Measurements from ENCODE around the gene FAM222A.

The FAM222A gene

GRCh38 chr12:109732321-109733305 is 19.0 kb downstream of the FAM222A start:
- H3K27me3 ChIP-seq (ENCODE audit: control insufficient read depth, insufficient read depth, low read length) = no peaks in the 10 kb centered on the region
- H3K36me3 ChIP-seq (ENCODE audit: control insufficient read depth, insufficient read depth, low read length) = no peaks in the 10 kb centered on the region
- H3K9me3 ChIP-seq (ENCODE audit: control insufficient read depth, insufficient read depth, low read length) = no peaks in the 10 kb centered on the region
- H3K27ac ChIP-seq (ENCODE audit: low read length) = no peak overlapping the region
- WGBS (ENCODE audit: insufficient coverage, insufficient read length) = no CpG with 5 or more reads among the region's 21 CpGs
- H3K4me1 ChIP-seq (ENCODE audit: control insufficient read depth, insufficient read depth, low read length) = no peaks in the 10 kb centered on the region
- no peak for DNase-seq (ENCODE audit: low read depth, low spot score)
- H3K4me3 ChIP-seq (ENCODE audit: low read length) = no peak overlapping the region

GRCh38 chr12:109734219-109735000 is 20.8 kb downstream of the FAM222A start:
- no peak for DNase-seq (ENCODE audit: low read depth, low spot score)
- no CpG with 5 or more reads among the region's 22 CpGs for WGBS (ENCODE audit: insufficient coverage, insufficient read length)
- H3K27ac ChIP-seq (ENCODE audit: low read length) = no peak overlapping the region
- no peaks in the 10 kb centered on the region for H3K4me1 ChIP-seq (ENCODE audit: control insufficient read depth, insufficient read depth, low read length)
- H3K27me3 ChIP-seq (ENCODE audit: control insufficient read depth, insufficient read depth, low read length) = no peaks in the 10 kb centered on the region
- H3K9me3 ChIP-seq (ENCODE audit: control insufficient read depth, insufficient read depth, low read length) = no peaks in the 10 kb centered on the region
- no peaks in the 10 kb centered on the region for H3K36me3 ChIP-seq (ENCODE audit: control insufficient read depth, insufficient read depth, low read length)
- H3K4me3 ChIP-seq (ENCODE audit: low read length) = no peak overlapping the region

- no peaks in the 10 kb centered on the region for H3K9me3 ChIP-seq (ENCODE audit: control insufficient read depth, insufficient read depth, low read length)
- no peak for DNase-seq (ENCODE audit: low read depth, low spot score)
- no peak overlapping the region for H3K4me3 ChIP-seq (ENCODE audit: low read length)
- no peak overlapping the region for H3K27ac ChIP-seq (ENCODE audit: low read length)
- H3K4me1 ChIP-seq (ENCODE audit: control insufficient read depth, insufficient read depth, low read length) = 0 out of 2 replicates have a peak, but pooled peaks cover 2% of the 10 kb centered on the region
- no peaks in the 10 kb centered on the region for H3K36me3 ChIP-seq (ENCODE audit: control insufficient read depth, insufficient read depth, low read length)
- no peaks in the 10 kb centered on the region for H3K27me3 ChIP-seq (ENCODE audit: control insufficient read depth, insufficient read depth, low read length)
- no CpG with 5 or more reads among the region's 12 CpGs for WGBS (ENCODE audit: insufficient coverage, insufficient read length)
Observed at GRCh38 chr12:109735051-109735521, 21.5 kb downstream of the FAM222A start.

- no peaks in the 10 kb centered on the region for H3K9me3 ChIP-seq (ENCODE audit: control insufficient read depth, insufficient read depth, low read length)
- H3K36me3 ChIP-seq (ENCODE audit: control insufficient read depth, insufficient read depth, low read length) = no peaks in the 10 kb centered on the region
- DNase-seq (ENCODE audit: low read depth, low spot score) = no peak
- no peaks in the 10 kb centered on the region for H3K27me3 ChIP-seq (ENCODE audit: control insufficient read depth, insufficient read depth, low read length)
- no peak overlapping the region for H3K4me3 ChIP-seq (ENCODE audit: low read length)
- no peak overlapping the region for H3K27ac ChIP-seq (ENCODE audit: low read length)
- H3K4me1 ChIP-seq (ENCODE audit: control insufficient read depth, insufficient read depth, low read length) = 0 out of 2 replicates have a peak, but pooled peaks cover 2% of the 10 kb centered on the region
- no CpG with 5 or more reads among the region's 9 CpGs for WGBS (ENCODE audit: insufficient coverage, insufficient read length)
Observed at GRCh38 chr12:109735825-109736551, 22.4 kb downstream of the FAM222A start.

- WGBS (ENCODE audit: insufficient coverage, insufficient read length) = no CpG with 5 or more reads among the region's 12 CpGs
- Histone ChIP-seq H3K4me3 (ENCODE audit: low read length) (no peak overlapping the region), H3K27me3 (ENCODE audit: control insufficient read depth, insufficient read depth, low read length) (no peaks in the 10 kb centered on the region), H3K36me3 (ENCODE audit: control insufficient read depth, insufficient read depth, low read length) (no peaks in the 10 kb centered on the region), H3K9me3 (ENCODE audit: control insufficient read depth, insufficient read depth, low read length) (no peaks in the 10 kb centered on the region), H3K4me1 (ENCODE audit: control insufficient read depth, insufficient read depth, low read length) (0 out of 2 replicates have a peak, but pooled peaks cover 2% of the 10 kb centered on the region), H3K27ac (ENCODE audit: low read length) (no peak overlapping the region)
- DNase-seq (ENCODE audit: low read depth, low spot score) = peak; percentile 47
Observed at GRCh38 chr12:109736552-109737108, 23.0 kb downstream of the FAM222A start.

GRCh38 chr12:109737126-109737525 is 23.5 kb downstream of the FAM222A start:
- DNase-seq (ENCODE audit: low read depth, low spot score) = no peak
- no CpG with 5 or more reads among the region's 1 CpG for WGBS (ENCODE audit: insufficient coverage, insufficient read length)
- H3K9me3 ChIP-seq (ENCODE audit: control insufficient read depth, insufficient read depth, low read length) = no peaks in the 10 kb centered on the region
- no peak overlapping the region for H3K27ac ChIP-seq (ENCODE audit: low read length)
- H3K4me1 ChIP-seq (ENCODE audit: control insufficient read depth, insufficient read depth, low read length) = 0 out of 2 replicates have a peak, but pooled peaks cover 2% of the 10 kb centered on the region
- H3K27me3 ChIP-seq (ENCODE audit: control insufficient read depth, insufficient read depth, low read length) = no peaks in the 10 kb centered on the region
- H3K36me3 ChIP-seq (ENCODE audit: control insufficient read depth, insufficient read depth, low read length) = no peaks in the 10 kb centered on the region
- H3K4me3 ChIP-seq (ENCODE audit: low read length) = no peak overlapping the region

- WGBS (ENCODE audit: insufficient coverage, insufficient read length) = no CpG with 5 or more reads among the region's 7 CpGs
- H3K27me3 ChIP-seq (ENCODE audit: control insufficient read depth, insufficient read depth, low read length) = no peaks in the 10 kb centered on the region
- no peaks in the 10 kb centered on the region for H3K9me3 ChIP-seq (ENCODE audit: control insufficient read depth, insufficient read depth, low read length)
- H3K27ac ChIP-seq (ENCODE audit: low read length) = no peak overlapping the region
- no peak for DNase-seq (ENCODE audit: low read depth, low spot score)
- no peak overlapping the region for H3K4me3 ChIP-seq (ENCODE audit: low read length)
- H3K4me1 ChIP-seq (ENCODE audit: control insufficient read depth, insufficient read depth, low read length) = 0 out of 2 replicates have a peak, but pooled peaks cover 2% of the 10 kb centered on the region
- no peaks in the 10 kb centered on the region for H3K36me3 ChIP-seq (ENCODE audit: control insufficient read depth, insufficient read depth, low read length)
Observed at GRCh38 chr12:109737631-109738030, 24.0 kb downstream of the FAM222A start.

- no CpG with 5 or more reads among the region's 4 CpGs for WGBS (ENCODE audit: insufficient coverage, insufficient read length)
- no peaks in the 10 kb centered on the region for H3K9me3 ChIP-seq (ENCODE audit: control insufficient read depth, insufficient read depth, low read length)
- H3K4me3 ChIP-seq (ENCODE audit: low read length) = no peak overlapping the region
- H3K27me3 ChIP-seq (ENCODE audit: control insufficient read depth, insufficient read depth, low read length) = no peaks in the 10 kb centered on the region
- no peak overlapping the region for H3K27ac ChIP-seq (ENCODE audit: low read length)
- 0 out of 2 replicates have a peak, but pooled peaks cover 2% of the 10 kb centered on the region for H3K4me1 ChIP-seq (ENCODE audit: control insufficient read depth, insufficient read depth, low read length)
- no peaks in the 10 kb centered on the region for H3K36me3 ChIP-seq (ENCODE audit: control insufficient read depth, insufficient read depth, low read length)
- no peak for DNase-seq (ENCODE audit: low read depth, low spot score)
Observed at GRCh38 chr12:109738209-109738608, 24.6 kb downstream of the FAM222A start.

GRCh38 chr12:109738878-109739665 is 25.4 kb downstream of the FAM222A start:
- DNase-seq (ENCODE audit: low read depth, low spot score) = no peak
- H3K27ac ChIP-seq (ENCODE audit: low read length) = no peak overlapping the region
- WGBS (ENCODE audit: insufficient coverage, insufficient read length) = no CpG with 5 or more reads among the region's 6 CpGs
- no peaks in the 10 kb centered on the region for H3K27me3 ChIP-seq (ENCODE audit: control insufficient read depth, insufficient read depth, low read length)
- H3K4me3 ChIP-seq (ENCODE audit: low read length) = no peak overlapping the region
- H3K9me3 ChIP-seq (ENCODE audit: control insufficient read depth, insufficient read depth, low read length) = no peaks in the 10 kb centered on the region
- no peaks in the 10 kb centered on the region; the same call in 1 of the 2 replicates for H3K36me3 ChIP-seq (ENCODE audit: control insufficient read depth, insufficient read depth, low read length)
- H3K4me1 ChIP-seq (ENCODE audit: control insufficient read depth, insufficient read depth, low read length) = 0 out of 2 replicates have a peak, but pooled peaks cover 2% of the 10 kb centered on the region
